Measurements from ENCODE around the gene POLR2F.
"Not testable (repeated sequence)": the region's sequence is repeated elsewhere in the genome, so short reads cannot be mapped to it uniquely, and the experiment has no call there.

Gene POLR2F

DNA sequence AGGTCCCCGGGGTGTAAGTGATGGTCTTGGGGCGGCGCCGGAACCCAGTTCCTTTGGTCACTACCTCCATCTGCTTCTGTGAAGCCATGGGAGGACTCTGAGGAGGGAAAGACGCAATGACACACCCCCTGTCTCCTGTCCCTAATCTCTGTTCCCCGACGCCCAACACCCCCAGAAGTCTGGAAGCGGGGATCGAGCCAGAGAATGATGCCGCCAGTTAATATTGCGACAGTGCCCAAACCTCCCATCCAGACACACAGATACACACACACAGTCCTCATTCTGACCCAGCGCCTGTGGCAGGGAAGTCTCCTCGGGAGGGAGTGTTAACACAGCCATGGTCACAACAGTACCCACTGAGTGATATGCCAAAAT is 450 bp upstream of the POLR2F start:
- DNase-seq (ENCODE audit: low read depth, low spot score), result no peak

DNA sequence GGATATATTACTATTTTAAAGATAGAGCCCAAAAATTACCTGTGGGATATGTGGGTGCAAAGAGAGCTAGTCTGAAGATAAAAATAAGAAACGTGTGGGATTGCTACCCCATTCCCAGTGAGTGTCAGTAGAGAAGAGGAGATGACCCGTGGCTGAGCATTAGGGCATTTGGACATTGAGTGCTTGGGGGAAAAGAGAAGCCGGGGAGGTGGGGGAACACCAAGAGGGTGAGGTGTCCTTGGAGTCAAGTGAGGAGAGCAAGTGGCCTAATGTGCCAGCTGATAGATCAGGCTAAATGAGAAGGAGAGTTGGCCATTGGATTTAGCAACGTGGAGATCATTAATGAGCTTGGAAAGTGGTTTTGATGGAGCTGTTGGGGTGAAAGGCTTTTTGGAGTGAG is 1.2 kb downstream of the POLR2F start:
- DNase-seq (ENCODE audit: low read depth, low spot score), result no peak

GRCh38 chr22:37955825-37956397 is 2.4 kb downstream of the POLR2F start:
- DNase-seq (ENCODE audit: low read depth, low spot score), result not testable (repeated sequence)

- DNase-seq (ENCODE audit: low read depth, low spot score), result no peak
Measured at GRCh38 chr22:37957232-37957631, 3.7 kb downstream of the POLR2F start.

GRCh38 chr22:37959231-37959825 is 5.8 kb downstream of the POLR2F start:
- DNase-seq (ENCODE audit: low read depth, low spot score), result no peak

GRCh38 chr22:37961062-37961461 is 7.6 kb downstream of the POLR2F start:
- DNase-seq (ENCODE audit: low read depth, low spot score), result no peak

DNA sequence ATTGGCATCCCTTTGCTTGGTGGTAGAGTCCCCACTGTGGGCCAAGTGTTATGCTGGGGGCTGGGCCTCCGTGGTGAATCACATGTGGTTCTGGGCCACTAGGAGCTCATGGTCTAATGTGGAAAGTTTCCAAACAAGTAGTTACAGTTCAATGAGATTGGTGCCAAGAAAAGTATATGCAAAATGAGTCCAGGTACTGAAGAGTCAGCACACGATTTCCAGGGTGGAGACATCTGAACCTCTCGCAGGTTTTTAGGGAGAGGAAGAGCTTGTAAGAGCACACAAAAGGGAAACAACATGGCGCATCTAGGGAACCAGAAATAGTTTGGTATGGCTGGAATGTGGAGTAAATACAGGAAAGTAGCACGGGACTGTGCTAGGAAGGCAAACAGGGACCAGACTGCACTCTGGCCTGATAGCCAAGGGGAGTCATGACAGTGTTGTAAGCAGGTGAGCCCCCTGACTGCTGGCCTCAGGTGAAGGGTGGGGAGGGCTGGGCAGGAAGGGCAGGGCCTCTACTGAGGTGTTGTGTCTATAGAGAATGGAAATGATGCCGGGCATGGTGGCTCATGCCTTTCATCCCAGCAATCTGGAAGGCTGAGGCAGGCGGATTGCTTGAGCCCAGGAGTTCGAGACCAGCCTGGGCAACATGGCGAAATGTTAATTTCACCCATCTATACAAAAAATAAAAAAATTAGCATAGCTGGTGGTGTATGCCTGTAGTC is 12.6 kb downstream of the POLR2F start:
- DNase-seq (ENCODE audit: low read depth, low spot score), result peak; percentile 64

- no peak for DNase-seq (ENCODE audit: low read depth, low spot score)
Measured at GRCh38 chr22:37967147-37967546, 13.6 kb downstream of the POLR2F start.

DNA sequence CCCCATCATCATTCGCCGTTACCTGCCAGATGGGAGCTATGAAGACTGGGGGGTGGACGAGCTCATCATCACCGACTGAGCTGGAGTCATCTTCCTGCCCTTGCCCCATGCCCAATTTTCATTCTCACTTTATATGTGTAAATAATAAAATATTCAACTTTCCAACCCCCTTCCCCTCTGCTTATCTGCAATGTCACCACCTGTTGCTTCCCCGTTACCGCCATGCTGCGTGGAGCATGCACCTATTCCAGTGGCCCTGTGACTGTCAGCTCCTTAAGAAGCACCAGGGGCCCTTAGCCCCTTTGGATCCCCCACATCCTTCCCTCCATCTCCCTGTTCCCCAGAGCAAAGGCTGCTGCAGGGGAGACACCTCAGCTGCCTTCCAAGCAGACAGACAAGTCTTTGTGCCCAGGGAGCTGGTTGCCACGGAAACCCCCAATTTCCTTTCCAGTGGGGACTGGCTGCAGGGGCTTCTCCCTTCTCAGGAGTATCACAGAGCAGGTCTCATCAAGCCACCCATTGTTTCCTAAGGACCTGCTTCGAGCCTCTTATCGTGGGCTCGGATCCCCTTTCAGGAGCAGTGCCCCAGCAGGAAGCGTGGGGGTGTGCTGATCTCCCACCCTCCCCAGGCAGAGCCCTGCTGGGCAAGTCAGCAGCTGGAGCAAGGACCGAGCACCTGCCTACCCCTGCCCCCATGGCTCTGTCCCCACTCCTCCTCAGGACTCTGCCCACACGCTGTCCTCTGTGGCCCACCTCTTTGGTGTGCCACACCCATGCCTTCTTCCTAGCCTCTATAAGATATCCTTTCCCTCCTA is 14.3 kb downstream of the POLR2F start:
- no peak for DNase-seq (ENCODE audit: low read depth, low spot score)

GRCh38 chr22:37968452-37969251 is 15.2 kb downstream of the POLR2F start:
- no peak for DNase-seq (ENCODE audit: low read depth, low spot score)

GRCh38 chr22:37970864-37971263 is 17.4 kb downstream of the POLR2F start:
- DNase-seq (ENCODE audit: low read depth, low spot score), result no peak

- DNase-seq (ENCODE audit: low read depth, low spot score), result no peak
Measured at GRCh38 chr22:37971475-37972434, 18.3 kb downstream of the POLR2F start.

- DNase-seq (ENCODE audit: low read depth, low spot score), result no peak
Measured at GRCh38 chr22:37972527-37972926, 19.0 kb downstream of the POLR2F start.

- DNase-seq (ENCODE audit: low read depth, low spot score), result no peak
Measured at GRCh38 chr22:37973271-37974170, 20.0 kb downstream of the POLR2F start.

DNA sequence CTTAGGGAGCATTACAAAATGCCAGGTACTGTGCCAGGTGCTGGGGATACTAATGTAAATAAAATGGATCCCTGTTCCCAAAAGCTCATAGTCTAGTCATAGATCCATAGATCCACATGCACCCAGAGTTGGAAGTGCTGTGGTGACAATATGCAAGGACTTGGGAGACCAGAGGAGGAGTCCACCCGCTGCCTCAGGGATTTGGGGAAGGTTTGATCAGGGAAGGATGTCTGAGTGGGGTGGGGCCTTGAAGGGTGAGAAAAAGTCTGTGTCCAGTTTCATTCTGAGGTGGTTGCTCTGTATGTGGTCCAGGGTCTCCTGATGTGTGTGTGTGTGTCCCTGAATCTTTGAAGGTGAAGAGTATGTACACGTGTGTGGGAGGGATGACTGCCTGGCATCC is 21.7 kb downstream of the POLR2F start:
- no peak for DNase-seq (ENCODE audit: low read depth, low spot score)

- DNase-seq (ENCODE audit: low read depth, low spot score), result not testable (repeated sequence)
Measured at GRCh38 chr22:37976022-37976421, 22.5 kb downstream of the POLR2F start.

DNA sequence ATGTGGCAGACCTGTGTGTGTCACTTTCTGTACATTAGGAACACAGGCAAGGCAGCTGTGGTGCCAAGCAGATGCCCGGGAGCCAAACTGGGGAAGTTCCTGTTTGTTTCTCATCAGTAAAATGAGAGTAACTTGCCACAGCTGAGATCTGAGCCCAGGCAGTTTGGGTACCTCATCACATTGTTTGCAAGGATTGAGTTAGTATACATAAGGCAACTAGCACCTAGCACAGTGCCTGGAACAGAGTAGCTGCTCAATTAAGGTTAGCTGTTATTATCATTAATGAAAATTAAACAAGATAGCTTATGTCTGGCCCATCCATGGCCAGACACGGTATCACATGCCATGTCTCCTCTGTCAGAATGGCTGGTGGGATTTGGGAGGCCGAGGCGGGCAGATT is 23.0 kb downstream of the POLR2F start:
- no peak for DNase-seq (ENCODE audit: low read depth, low spot score)

- peak; percentile 33 for DNase-seq (ENCODE audit: low read depth, low spot score)
Measured at GRCh38 chr22:37979782-37980181, 26.3 kb downstream of the POLR2F start.

DNA sequence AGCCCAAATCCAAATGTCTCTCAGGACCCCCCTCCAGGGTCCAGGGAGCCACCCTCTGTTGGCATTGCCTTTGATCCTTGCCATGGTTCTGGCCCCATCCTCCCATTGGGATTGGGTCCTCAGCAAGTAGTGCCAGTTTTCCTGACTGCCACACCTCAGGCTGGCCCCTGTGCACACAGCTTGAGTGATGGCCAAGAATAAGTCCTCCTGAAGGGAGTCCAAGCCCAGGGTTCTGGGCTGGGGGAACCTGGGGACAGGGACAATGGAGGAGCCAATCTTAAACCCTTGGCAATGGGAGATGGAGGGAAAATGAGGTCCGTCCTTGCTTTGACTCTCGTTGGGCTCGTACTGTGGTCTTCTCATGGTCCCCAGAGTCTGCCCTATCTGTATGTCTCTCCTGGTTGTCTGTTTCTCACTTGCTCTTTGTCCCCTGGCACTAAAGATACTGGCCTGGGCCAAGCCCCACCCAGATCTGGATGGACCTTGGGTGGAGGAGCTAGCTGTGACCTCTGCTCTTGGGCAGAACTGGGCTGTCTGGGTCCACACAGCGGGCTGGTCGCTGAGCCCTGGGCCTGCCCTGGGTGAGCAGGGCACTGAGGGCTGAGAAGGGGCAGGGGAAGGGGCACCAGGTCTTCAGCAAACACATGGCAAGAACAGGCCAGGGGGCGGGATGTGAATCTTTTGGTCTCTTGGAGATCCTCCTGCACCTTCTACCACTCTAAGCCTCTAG is 27.9 kb downstream of the POLR2F start:
- DNase-seq (ENCODE audit: low read depth, low spot score), result no peak

Data from astrocyte of the hippocampus (primary cell).